BJ (cell line): ENCODE measurements around the gene SLX4IP. TPM values are rescaled to one million over a fixed set of nuclear protein-coding genes. Genes with fewer than 3 reads are reported as not detected.

Experiments used
- CTCF ChIA-PET: fragments of 350-600 bp; formaldehyde crosslinking; extraction: SDS; loops from one replicate; lab custom pipeline; 2021; ENCODE audit warnings: antibody characterized with exemption, inconsistent platforms; lab: Yijun Ruan, JAX
- POLR2A ChIA-PET: fragments of 300-600 bp; sonication (Branson Sonifier 250); formaldehyde crosslinking; extraction: SDS; loops from one replicate; lab custom pipeline; 2021; ENCODE audit warnings: antibody characterized with exemption; lab: Charles Lee
- DNase-seq: peaks from one replicate; pipeline ENCODE4 v3.0.0-alpha.2; 2011; ENCODE audit warnings: low read depth
- H3K27me3 ChIP-seq: 2 replicates; pipeline ENCODE4 v1.6.0; 2011; ENCODE audit warnings: low read length; ENCODE audit not compliant: control insufficient read depth, insufficient read depth
- H3K36me3 ChIP-seq: 2 replicates; pipeline ENCODE4 v1.5.1; 2011; ENCODE audit warnings: low read length; ENCODE audit not compliant: control insufficient read depth, insufficient read depth
- H3K4me3 ChIP-seq: 2 replicates; pipeline ENCODE4 v1.5.1; 2011; ENCODE audit warnings: low read depth, mild to moderate bottlenecking, control low read depth, low read length
- CTCF ChIP-seq: IDR thresholded peaks from 2 replicates; pipeline ENCODE4 v1.5.1; 2011; ENCODE audit warnings: low read depth, mild to moderate bottlenecking, control low read depth, inconsistent platforms, low read length, moderate library complexity; ENCODE audit not compliant: insufficient read depth
- polyA plus RNA-seq: library from polyadenylated mRNA; depleted of rRNA; stranded (reverse); fragments of >200 nt; gene quantifications from 2 replicates; pipeline ENCODE4 v1.2.3, GENCODE V29; 2011

The SLX4IP gene
- polyA plus RNA-seq, 1 experiment, result 1.6 TPM

GRCh38 chr20:10530883-10531282, 95.8 kb downstream of the SLX4IP start:
- no peak for DNase-seq
- CTCF ChIA-PET, result no interaction called here
- no peaks in the 10 kb centered on the region for H3K27me3 ChIP-seq
- H3K36me3 ChIP-seq, result no peaks in the 10 kb centered on the region
- POLR2A ChIA-PET, result no interaction called here
- no peak for TF ChIP-seq CTCF
- no peak overlapping the region for H3K4me3 ChIP-seq

DNA sequence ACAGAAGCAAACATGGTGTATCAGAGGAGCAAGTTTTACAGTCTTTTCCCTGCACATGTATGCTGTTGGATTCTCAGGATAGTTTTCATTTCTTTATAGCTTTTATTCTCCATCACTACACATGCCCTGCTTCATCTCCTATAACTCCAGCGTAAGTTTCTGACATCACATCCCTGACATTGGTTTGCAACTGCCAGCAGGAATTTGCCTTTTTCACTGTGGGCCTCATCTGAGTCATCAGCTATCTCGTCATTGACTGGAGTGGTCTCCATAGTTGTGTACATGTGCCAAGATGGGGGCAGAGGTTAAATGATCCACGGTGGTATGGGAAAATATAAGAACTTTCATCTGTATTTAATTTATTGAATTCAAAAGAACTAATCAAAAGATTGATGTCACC, 96.7 kb downstream of the SLX4IP start:
- TF ChIP-seq CTCF, result no peak
- no peaks in the 10 kb centered on the region for H3K27me3 ChIP-seq
- no peak overlapping the region for H3K4me3 ChIP-seq
- H3K36me3 ChIP-seq, result no peaks in the 10 kb centered on the region
- CTCF ChIA-PET, result no interaction called here
- POLR2A ChIA-PET, result no interaction called here
- DNase-seq, result no peak

DNA sequence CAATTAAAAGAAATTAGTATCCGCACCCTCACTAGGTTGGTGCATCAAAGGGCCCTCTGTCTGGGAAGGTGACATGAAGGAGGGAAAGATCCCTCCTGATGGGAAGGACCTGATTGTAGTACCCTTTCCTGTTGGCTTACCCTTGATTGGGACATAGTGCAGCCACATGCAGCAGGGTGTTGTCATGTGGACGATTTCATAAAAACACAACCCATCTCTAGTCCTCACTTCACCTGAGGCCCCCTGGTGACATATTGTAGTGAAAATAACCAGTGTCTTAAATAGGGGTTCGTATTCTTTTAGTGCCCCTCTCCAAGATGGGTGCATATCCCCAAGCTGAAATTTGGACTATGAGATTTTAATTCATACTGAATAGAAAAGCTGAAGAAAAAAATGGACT, 97.3 kb downstream of the SLX4IP start:
- Histone ChIP-seq H3K4me3 (no peak overlapping the region), H3K27me3 (no peaks in the 10 kb centered on the region), H3K36me3 (no peaks in the 10 kb centered on the region)
- no peak for DNase-seq
- ChIA-PET CTCF (interaction anchor here (0.6 kb wide), 1 partner anchor 645 kb away, joined by 3 read pairs; no protein-coding TSS in a partner anchor), POLR2A (no interaction called here)
- no peak for TF ChIP-seq CTCF

GRCh38 chr20:10536531-10536930, 101.4 kb downstream of the SLX4IP start:
- ChIA-PET POLR2A (no interaction called here), CTCF (interaction anchor here (0.7 to 4.5 kb wide), 9 partner anchors 9 to 558 kb away, joined by 3 to 22 read pairs (median 3); partner anchors contain the start of gene MKKS)
- no peak overlapping the region for H3K4me3 ChIP-seq
- TF ChIP-seq CTCF, result peak; percentile 50
- no peak for DNase-seq
- H3K27me3 ChIP-seq, result no peaks in the 10 kb centered on the region
- H3K36me3 ChIP-seq, result no peaks in the 10 kb centered on the region

DNA sequence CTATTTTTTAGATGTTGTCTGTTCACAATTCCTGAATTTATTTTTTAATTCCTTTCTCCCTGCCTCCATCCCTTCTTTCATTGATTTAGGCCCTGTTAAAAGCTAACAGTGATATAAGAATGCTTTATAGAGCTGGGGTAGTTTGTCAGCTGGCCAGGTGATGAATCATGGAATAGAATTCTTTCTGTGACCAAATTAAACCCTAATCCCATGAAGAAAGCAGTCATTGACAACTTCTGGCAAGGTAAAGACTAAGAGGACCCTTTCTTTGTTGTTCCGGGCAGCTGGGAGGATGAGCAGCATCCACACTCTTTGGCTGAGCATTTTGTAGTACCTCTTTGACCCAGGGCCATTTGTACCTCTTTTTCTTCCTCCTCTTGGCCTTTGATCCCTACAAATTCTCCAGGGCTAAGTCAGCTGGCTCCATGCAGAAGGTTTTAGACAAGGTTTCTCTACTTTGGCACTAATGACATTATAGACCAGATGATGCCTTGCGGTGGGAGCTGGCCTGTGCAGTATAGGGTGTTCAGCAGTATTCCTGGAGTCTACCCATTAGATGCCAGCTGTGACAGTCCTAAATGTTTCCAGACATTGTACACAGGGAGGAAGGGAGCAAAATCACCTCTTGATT, 102.9 kb downstream of the SLX4IP start:
- ChIA-PET CTCF (interaction anchor here (4.5 kb wide), 1 partner anchor 15 kb away, joined by 22 read pairs; no protein-coding TSS in a partner anchor), POLR2A (no interaction called here)
- no peaks in the 10 kb centered on the region for H3K36me3 ChIP-seq
- no peaks in the 10 kb centered on the region for H3K27me3 ChIP-seq
- no peak for DNase-seq
- H3K4me3 ChIP-seq, result no peak overlapping the region
- TF ChIP-seq CTCF, result no peak
